LNCaP clone FGC (cell line): ENCODE results near the gene CFAP251.

ENCODE experiments used
- DNase-seq: peaks from one replicate; pipeline ENCODE4 v3.0.0-alpha.2; 2011; ENCODE audit warnings: low read depth
- H3K4me3 ChIP-seq: 2 replicates; pipeline ENCODE4 v1.5.1; 2011; ENCODE audit warnings: mild to moderate bottlenecking, low read depth, low read length, control low read depth
- CTCF ChIP-seq: IDR thresholded peaks from 2 replicates; pipeline ENCODE4 v1.5.1; 2012; ENCODE audit warnings: mild to moderate bottlenecking; ENCODE audit not compliant: control insufficient read depth, insufficient read depth; ENCODE audit errors: extremely low read depth

CFAP251 gene

DNA sequence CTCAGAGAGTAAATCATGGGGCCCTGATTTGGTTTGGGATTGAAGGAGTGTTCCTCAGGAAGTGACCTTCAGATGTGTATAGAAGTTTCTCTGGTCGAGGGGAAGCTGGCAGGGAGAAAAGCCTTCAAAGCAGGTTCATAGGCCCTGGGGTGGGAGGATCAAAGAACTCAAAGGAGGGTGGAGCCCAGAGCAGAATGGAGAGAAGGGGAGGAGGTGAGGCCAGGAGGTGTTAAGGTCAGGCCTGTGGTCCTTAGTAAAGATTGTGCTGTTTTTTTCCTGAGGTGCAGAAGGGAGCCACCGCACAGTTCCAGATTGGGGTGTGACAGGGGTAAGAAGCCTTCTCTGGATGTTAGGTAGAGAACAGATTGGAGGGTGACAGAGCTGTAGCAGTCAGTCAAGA lies 9.7 kb upstream of the CFAP251 start:
- DNase-seq, result no peak
- TF ChIP-seq CTCF, result no peak
- H3K4me3 ChIP-seq, result no peak overlapping the region

GRCh38 chr12:121911824-121912585 lies 6.4 kb upstream of the CFAP251 start:
- TF ChIP-seq CTCF, result no peak
- no peak overlapping the region for H3K4me3 ChIP-seq
- no peak for DNase-seq

GRCh38 chr12:121915841-121916321 lies 2.5 kb upstream of the CFAP251 start:
- H3K4me3 ChIP-seq, result no peak overlapping the region
- DNase-seq, result no peak
- TF ChIP-seq CTCF, result no peak

- peak; percentile 33 for TF ChIP-seq CTCF
- no peak for DNase-seq
- H3K4me3 ChIP-seq, result no peak overlapping the region
Measured at GRCh38 chr12:121916719-121917118, 1.7 kb upstream of the CFAP251 start.

- peak overlapping the region; percentile 61 for H3K4me3 ChIP-seq
- DNase-seq, result no peak
- TF ChIP-seq CTCF, result no peak
Measured at GRCh38 chr12:121918679-121919038, 267 bp downstream of the CFAP251 start.

GRCh38 chr12:121921066-121921465 lies 2.7 kb downstream of the CFAP251 start:
- no peak for DNase-seq
- H3K4me3 ChIP-seq, result no peak overlapping the region
- no peak for TF ChIP-seq CTCF

DNA sequence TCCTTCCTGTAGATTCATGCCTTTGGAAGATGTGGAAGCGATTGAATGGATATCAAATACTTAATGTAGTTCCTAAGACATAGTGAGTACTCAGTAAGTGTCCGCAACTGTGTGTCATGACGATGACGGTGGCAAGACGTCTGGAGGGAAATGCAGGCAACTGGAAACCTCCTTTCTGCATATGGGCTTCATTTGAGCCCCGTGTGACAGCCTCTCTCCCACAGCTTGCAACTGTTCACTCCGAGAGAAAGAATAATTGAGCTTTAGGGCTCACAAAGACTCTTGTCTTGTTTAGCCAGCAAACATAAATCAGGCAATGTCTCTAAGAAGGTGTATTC lies 6.9 kb downstream of the CFAP251 start:
- no peak for DNase-seq
- H3K4me3 ChIP-seq, result no peak overlapping the region
- TF ChIP-seq CTCF, result no peak
